Endothelial cell of umbilical vein (primary cell): ENCODE measurements around the gene OLFM2. TPM values are rescaled to one million over a fixed set of nuclear protein-coding genes. Genes with fewer than 3 reads are reported as not detected.

Experiments used
- BruUV-seq: library from RNA; stranded (reverse); fragments of 400-500 nt; replicated peaks from 2 replicates; lab custom pipeline; 2021; lab: Mats Ljungman, UMichigan
- CTCF ChIA-PET: fragments of 300-600, 350-600 bp; sonication (Branson Sonifier 250); formaldehyde crosslinking; loops from one replicate; lab custom pipeline; 2021; ENCODE audit warnings: antibody characterized with exemption, inconsistent platforms; lab: Charles Lee
- POLR2A ChIA-PET: fragments of 300-600, 350-600 bp; sonication (Branson Sonifier 250); formaldehyde crosslinking; loops from one replicate; lab custom pipeline; 2021; ENCODE audit warnings: antibody characterized with exemption, inconsistent platforms; lab: Charles Lee
- DNase-seq: peaks from one replicate; pipeline ENCODE4 v3.0.0-alpha.2; 2011; ENCODE audit warnings: low read depth, low spot score
- FAIRE-seq: peaks from 2 replicates; lab custom pipeline; 2011; peaks lifted over from hg19 to GRCh38; lab: Jason Lieb, UNC
- H2AFZ ChIP-seq: 2 replicates; pipeline ENCODE4 v1.6.0; 2012; ENCODE audit warnings: low read depth, low read length, control low read depth, inconsistent platforms
- H3K27ac ChIP-seq: 2 replicates; pipeline ENCODE4 v1.5.1; 2011; ENCODE audit warnings: low read depth, mild to moderate bottlenecking, control low read depth, low read length, moderate library complexity; ENCODE audit not compliant: insufficient read depth
- H3K27me3 ChIP-seq, 2 experiments: 2 replicates each; pipeline versions ENCODE4 v1.6.0 to v1.6.1; 2011; ENCODE audit warnings: low read length in 2 of 2, mixed read lengths in 1 of 2; ENCODE audit not compliant: control insufficient read depth in 2 of 2, insufficient read depth in 2 of 2
- H3K36me3 ChIP-seq, 2 experiments: 2 replicates in 1 of 2; 3 replicates in 1 of 2; pipeline ENCODE4 v1.5.1; 2011; ENCODE audit warnings: low read length in 2 of 2, mild to moderate bottlenecking in 1 of 2, moderate library complexity in 1 of 2; ENCODE audit not compliant: control insufficient read depth in 2 of 2, insufficient read depth in 2 of 2; ENCODE audit errors: extremely low read depth in 1 of 2
- H3K4me1 ChIP-seq: 3 replicates; pipeline ENCODE4 v1.5.1; 2011; ENCODE audit warnings: mild to moderate bottlenecking, low read length; ENCODE audit not compliant: control insufficient read depth, insufficient read depth; ENCODE audit errors: extremely low read depth
- H3K4me2 ChIP-seq: 2 replicates; pipeline ENCODE4 v1.6.1; 2011; ENCODE audit warnings: low read length, control low read depth, mixed read lengths; ENCODE audit not compliant: insufficient read depth
- H3K4me3 ChIP-seq, 3 experiments: fragments of 200-600 bp in 1 of 3; sonication (generic), shearing (Covaris generic) in 1 of 3; replicated peaks in 1 of 3; 2 replicates each; pipeline ENCODE4 v1.5.1; 2011 to 2016; ENCODE audit warnings: control low read depth in 3 of 3, low read length in 3 of 3, mild to moderate bottlenecking in 2 of 3, inconsistent platforms in 1 of 3, low read depth in 1 of 3, moderate library complexity in 1 of 3; ENCODE audit not compliant: insufficient read depth in 1 of 3
- H3K79me2 ChIP-seq: 2 replicates; pipeline ENCODE4 v1.6.0; 2012; ENCODE audit warnings: low read length, inconsistent platforms; ENCODE audit not compliant: control insufficient read depth, insufficient read depth
- H3K9ac ChIP-seq: replicated peaks from 2 replicates; pipeline ENCODE3; 2011; ENCODE audit warnings: low read length, control low read depth; ENCODE audit not compliant: insufficient read depth; ENCODE audit errors: extremely low read depth
- H3K9me1 ChIP-seq: replicated peaks from 3 replicates; pipeline ENCODE4 v1.6.0; 2011; ENCODE audit warnings: mild to moderate bottlenecking, low read length; ENCODE audit not compliant: control insufficient read depth, insufficient read depth; ENCODE audit errors: extremely low read depth
- H3K9me3 ChIP-seq: replicated peaks from 2 replicates; pipeline ENCODE4 v1.5.1; 2012; ENCODE audit warnings: low read length, inconsistent platforms; ENCODE audit not compliant: control insufficient read depth, insufficient read depth
- H4K20me1 ChIP-seq: replicated peaks from 2 replicates; pipeline ENCODE3; 2011; ENCODE audit warnings: mild to moderate bottlenecking, low read length; ENCODE audit not compliant: control insufficient read depth, insufficient read depth; ENCODE audit errors: extremely low read depth
- EZH2 ChIP-seq: IDR thresholded peaks from 2 replicates; pipeline ENCODE4 v1.6.1; 2012; ENCODE audit warnings: borderline replicate concordance, low read depth, mild to moderate bottlenecking, moderate library complexity, low read length, inconsistent platforms; ENCODE audit not compliant: severe bottlenecking
- FOS ChIP-seq: IDR thresholded peaks from 2 replicates; pipeline ENCODE4 v1.6.1; 2011; ENCODE audit warnings: mild to moderate bottlenecking, low read length, moderate library complexity, borderline replicate concordance; ENCODE audit not compliant: insufficient read depth
- JUN ChIP-seq: IDR thresholded peaks from 2 replicates; pipeline ENCODE4 v1.6.1; 2011; ENCODE audit warnings: borderline replicate concordance, low read depth; ENCODE audit not compliant: insufficient read length, insufficient read depth
- POLR2AphosphoS5 ChIP-seq: IDR thresholded peaks from 2 replicates; pipeline ENCODE4 v1.6.1; 2012; ENCODE audit warnings: low read depth, mild to moderate bottlenecking, control low read depth, low read length, moderate library complexity; ENCODE audit not compliant: insufficient read depth
- dilution Hi-C: fragments of 300-500 bp; cut with MboI; formaldehyde crosslinking; loops from one replicate; pipeline ENCODE4 v1.15.0; 2019; ENCODE audit warnings: low sequenced_read_pairs; ENCODE audit not compliant: extremely low pct_ligation_motif_present
- intact Hi-C: fragments of 100-400 bp; cut with micrococcal nuclease; formaldehyde crosslinking; loops from one replicate; pipeline ENCODE4 v1.10.0; 2022
- polyA plus RNA-seq, 4 experiments: library from polyadenylated mRNA; depleted of rRNA in 3 of 4; stranded (reverse) in 3 of 4; unstranded in 1 of 4; fragments of >200 nt; gene quantifications; 2 replicates each; pipeline versions ENCODE4 v1.2.1 to v1.2.3, GENCODE V29; 2011 to 2012; ENCODE audit warnings: missing spikeins in 1 of 4
- total RNA-seq: library from RNA; stranded (reverse); gene quantifications from 2 replicates; pipeline ENCODE4 v1.2.3, GENCODE V29; 2021
- TF ChIP-seq, protein P1 (sequence below): IDR thresholded peaks from 2 replicates; pipeline ENCODE4 v1.6.1; 2011; ENCODE audit not compliant: insufficient read depth, insufficient read length
- TF ChIP-seq, protein P2 (sequence below), 2 donors: IDR thresholded peaks; 1 replicate in 1 of 2; 2 replicates in 1 of 2; pipeline ENCODE4 v1.5.1; 2011; ENCODE audit warnings: low read length in 2 of 2, mild to moderate bottlenecking in 2 of 2, moderate library complexity in 2 of 2, control low read depth in 1 of 2, inconsistent platforms in 1 of 2, low read depth in 1 of 2; ENCODE audit not compliant: insufficient read depth in 1 of 2; ENCODE audit errors: extremely low read depth in 1 of 2

OLFM2 gene
- total and polyA plus RNA-seq, 2 donors (not counting 3 experiments of a cell fraction or from before 2014, with no cell fraction given), result 0.91 to 1.9 TPM

DNA sequence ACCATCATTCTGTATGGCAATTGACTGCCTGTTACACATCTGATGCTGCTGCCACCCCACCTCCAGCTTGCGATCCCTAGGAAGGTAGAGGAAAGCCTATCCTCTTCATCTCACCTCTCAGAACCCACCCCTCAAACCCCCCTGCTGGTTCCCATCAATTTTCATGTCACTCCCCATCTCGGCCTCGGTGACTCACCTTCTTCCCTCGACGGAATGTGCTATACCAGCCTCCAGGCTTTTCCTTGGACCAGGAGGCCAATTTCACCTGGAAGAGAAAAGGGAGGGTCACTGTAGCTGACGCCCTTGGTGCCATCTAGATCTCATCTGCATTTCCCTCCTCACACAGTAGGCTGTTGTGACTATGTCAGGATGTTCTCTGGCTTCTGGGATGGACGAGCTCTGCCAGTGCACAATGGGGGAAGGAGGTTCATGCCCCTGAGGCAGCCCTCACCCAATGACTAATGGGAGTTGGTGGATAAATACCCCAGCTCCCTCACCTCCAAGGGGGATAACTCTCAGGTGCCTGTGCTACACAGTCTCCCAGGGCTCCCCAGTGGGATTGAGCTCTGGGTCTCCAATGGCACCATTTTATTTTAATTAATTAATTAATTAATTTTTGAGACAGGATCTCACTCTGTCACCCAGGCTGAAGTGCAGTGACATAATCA lies 26.4 kb upstream of the OLFM2 start:
- ChIA-PET POLR2A (interaction anchor here (0.6 kb wide), 1 partner anchor 10 kb away, joined by 6 read pairs; no protein-coding TSS in a partner anchor), CTCF (interaction anchor here (0.8 to 1.7 kb wide), 4 partner anchors 9 to 64 kb away, joined by 3 to 7 read pairs (median 4); no protein-coding TSS in a partner anchor)
- no peak overlapping the region for H2AFZ ChIP-seq
- H3K9me3 ChIP-seq, result no peaks in the 10 kb centered on the region
- FAIRE-seq (no peak), DNase-seq (no peak)
- peaks cover 6 to 8% of the 10 kb centered on the region in 2 experiments for H3K27me3 ChIP-seq
- H3K27ac ChIP-seq, result no peak overlapping the region
- no peaks in the 10 kb centered on the region for H3K79me2 ChIP-seq
- H3K4me2 ChIP-seq, result no peak overlapping the region
- no TSS peak for BruUV-seq
- no peaks in the 10 kb centered on the region for H3K4me1 ChIP-seq
- dilution Hi-C loops, result no loop called here
- no peaks in the 10 kb centered on the region for H4K20me1 ChIP-seq
- no peak overlapping the region for H3K4me3 ChIP-seq
- TF ChIP-seq POLR2AphosphoS5 (no peak), JUN (no peak), FOS (no peak), EZH2 (no peak)
- TF ChIP-seq, protein P1, sequence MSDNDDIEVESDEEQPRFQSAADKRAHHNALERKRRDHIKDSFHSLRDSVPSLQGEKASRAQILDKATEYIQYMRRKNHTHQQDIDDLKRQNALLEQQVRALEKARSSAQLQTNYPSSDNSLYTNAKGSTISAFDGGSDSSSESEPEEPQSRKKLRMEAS, result no peak
- TF ChIP-seq, protein P2, sequence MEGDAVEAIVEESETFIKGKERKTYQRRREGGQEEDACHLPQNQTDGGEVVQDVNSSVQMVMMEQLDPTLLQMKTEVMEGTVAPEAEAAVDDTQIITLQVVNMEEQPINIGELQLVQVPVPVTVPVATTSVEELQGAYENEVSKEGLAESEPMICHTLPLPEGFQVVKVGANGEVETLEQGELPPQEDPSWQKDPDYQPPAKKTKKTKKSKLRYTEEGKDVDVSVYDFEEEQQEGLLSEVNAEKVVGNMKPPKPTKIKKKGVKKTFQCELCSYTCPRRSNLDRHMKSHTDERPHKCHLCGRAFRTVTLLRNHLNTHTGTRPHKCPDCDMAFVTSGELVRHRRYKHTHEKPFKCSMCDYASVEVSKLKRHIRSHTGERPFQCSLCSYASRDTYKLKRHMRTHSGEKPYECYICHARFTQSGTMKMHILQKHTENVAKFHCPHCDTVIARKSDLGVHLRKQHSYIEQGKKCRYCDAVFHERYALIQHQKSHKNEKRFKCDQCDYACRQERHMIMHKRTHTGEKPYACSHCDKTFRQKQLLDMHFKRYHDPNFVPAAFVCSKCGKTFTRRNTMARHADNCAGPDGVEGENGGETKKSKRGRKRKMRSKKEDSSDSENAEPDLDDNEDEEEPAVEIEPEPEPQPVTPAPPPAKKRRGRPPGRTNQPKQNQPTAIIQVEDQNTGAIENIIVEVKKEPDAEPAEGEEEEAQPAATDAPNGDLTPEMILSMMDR (IDR thresholded peaks at IDR 0.05; ENCODE audit: extremely low read depth in 1 of 2, insufficient read depth in 1 of 2, low read depth in 1 of 2, low read length in 2 of 2), result no peak
- intact Hi-C loops, result no loop called here
- H3K36me3 ChIP-seq, result no peaks in the 10 kb centered on the region
- no peaks in the 10 kb centered on the region for H3K9me1 ChIP-seq
- H3K9ac ChIP-seq, result no peak overlapping the region
